T47D (cell line): Measurements from ENCODE around the gene ASB10.

Experiments
- DNase-seq, 2 experiments: peaks; one replicate each; pipeline versions ENCODE4 v3.0.0 to v3.0.0-alpha.2; 2011 to 2012; ENCODE audit warnings: low read depth in 1 of 2, low spot score in 1 of 2
- JUND ChIP-seq: IDR thresholded peaks from 2 replicates; pipeline ENCODE4 v1.6.1; 2012; ENCODE audit warnings: low read depth
- in situ Hi-C: cut with HindIII; loops from 2 replicates; pipeline ENCODE4 v1.10.0; 2016; ENCODE audit warnings: low sequenced_read_pairs, low pct_unique_long_range_greater_than_20kb

The ASB10 gene

GRCh38 chr7:151177310-151177709 is 9.7 kb downstream of the ASB10 start:
- TF ChIP-seq JUND = no peak
- no peak for DNase-seq
- in situ Hi-C loops = no loop called here

GRCh38 chr7:151176401-151176800 is 10.6 kb downstream of the ASB10 start:
- in situ Hi-C loops = no loop called here
- DNase-seq = no peak
- no peak for TF ChIP-seq JUND

- TF ChIP-seq JUND = no peak
- no peak for DNase-seq
- in situ Hi-C loops = no loop called here
Measured at GRCh38 chr7:151175793-151176311, 11.2 kb downstream of the ASB10 start.

- TF ChIP-seq JUND = no peak
- in situ Hi-C loops = no loop called here
- no peak for DNase-seq
Measured at GRCh38 chr7:151175047-151175792, 11.8 kb downstream of the ASB10 start.

- DNase-seq = no peak
- in situ Hi-C loops = no loop called here
- no peak for TF ChIP-seq JUND
Measured at GRCh38 chr7:151174246-151175046, 12.6 kb downstream of the ASB10 start.

- in situ Hi-C loops = no loop called here
- no peak for DNase-seq
- TF ChIP-seq JUND = no peak
Measured at GRCh38 chr7:151173386-151174245, 13.4 kb downstream of the ASB10 start.

- no peak for TF ChIP-seq JUND
- peak; percentile 62 to 64 for DNase-seq
- in situ Hi-C loops = no loop called here
Measured at GRCh38 chr7:151172273-151173141, 14.5 kb downstream of the ASB10 start.

- in situ Hi-C loops = no loop called here
- TF ChIP-seq JUND = no peak
- DNase-seq = no peak
Measured at GRCh38 chr7:151168787-151169162, 18.3 kb downstream of the ASB10 start.

- in situ Hi-C loops = no loop called here
- no peak for DNase-seq
- no peak for TF ChIP-seq JUND
Measured at GRCh38 chr7:151168003-151168786, 18.9 kb downstream of the ASB10 start.

- in situ Hi-C loops = no loop called here
- no peak for DNase-seq
- TF ChIP-seq JUND = no peak
Measured at GRCh38 chr7:151167197-151167961, 19.7 kb downstream of the ASB10 start, which contains the start of gene GBX1. TSS of gene GBX1 (minus strand) at chr7:151167694. CDS start at chr7:151167548, 146 bp downstream.
